Measurements from ENCODE around the gene KIF22.
A peak's percentile ranks its signal among the peaks of the same experiment; 100 is the strongest.

KIF22 gene

GRCh38 chr16:29790183-29790948 is at the start of gene KIF22:
KIF22 (plus strand) TSS chr16:29790751; CDS start chr16:29790760, 9 bp downstream.
- DNase-seq (ENCODE audit: low read depth) = peak; percentile 93
- peak; percentile 77 for TF ChIP-seq CTCF (IDR thresholded peaks at IDR 0.05; ENCODE audit: control insufficient read depth, insufficient read depth, low read depth, low read length, missing control alignments)
- H3K4me3 ChIP-seq (ENCODE audit: control insufficient read depth, low read depth, low read length) = peak within 1 kb of the TSS; percentile 72

- no peak for DNase-seq (ENCODE audit: low read depth)
- no peak overlapping the region for H3K4me3 ChIP-seq (ENCODE audit: control insufficient read depth, low read depth, low read length)
- TF ChIP-seq CTCF (IDR thresholded peaks at IDR 0.05; ENCODE audit: control insufficient read depth, insufficient read depth, low read depth, low read length, missing control alignments) = no peak
Measured at GRCh38 chr16:29742683-29743275, 47.8 kb upstream of the KIF22 start.

GRCh38 chr16:29743475-29743826 is 47.1 kb upstream of the KIF22 start:
- DNase-seq (ENCODE audit: low read depth) = no peak
- no peak for TF ChIP-seq CTCF (IDR thresholded peaks at IDR 0.05; ENCODE audit: control insufficient read depth, insufficient read depth, low read depth, low read length, missing control alignments)
- H3K4me3 ChIP-seq (ENCODE audit: control insufficient read depth, low read depth, low read length) = no peak overlapping the region

GRCh38 chr16:29743827-29744531 is 46.6 kb upstream of the KIF22 start:
- no peak for TF ChIP-seq CTCF (IDR thresholded peaks at IDR 0.05; ENCODE audit: control insufficient read depth, insufficient read depth, low read depth, low read length, missing control alignments)
- no peak for DNase-seq (ENCODE audit: low read depth)
- no peak overlapping the region for H3K4me3 ChIP-seq (ENCODE audit: control insufficient read depth, low read depth, low read length)

GRCh38 chr16:29744541-29745101 is 45.9 kb upstream of the KIF22 start:
- H3K4me3 ChIP-seq (ENCODE audit: control insufficient read depth, low read depth, low read length) = no peak overlapping the region
- no peak for TF ChIP-seq CTCF (IDR thresholded peaks at IDR 0.05; ENCODE audit: control insufficient read depth, insufficient read depth, low read depth, low read length, missing control alignments)
- DNase-seq (ENCODE audit: low read depth) = no peak

- no peak for DNase-seq (ENCODE audit: low read depth)
- H3K4me3 ChIP-seq (ENCODE audit: control insufficient read depth, low read depth, low read length) = no peak overlapping the region
- TF ChIP-seq CTCF (IDR thresholded peaks at IDR 0.05; ENCODE audit: control insufficient read depth, insufficient read depth, low read depth, low read length, missing control alignments) = no peak
Measured at GRCh38 chr16:29745121-29745852, 45.3 kb upstream of the KIF22 start.
